PC-9 (cell line): ENCODE results near the gene GNG3. TPM values are rescaled to one million over a fixed set of nuclear protein-coding genes. Genes with fewer than 3 reads are reported as not detected.

ENCODE experiments used
- Bru-seq: library from RNA; stranded (reverse); fragments of 400-500 nt; gene quantifications from one replicate; lab custom pipeline; 2021; lab: Mats Ljungman, UMichigan
- BruChase-seq, 2 experiments: library from RNA; stranded (reverse); fragments of 400-500 nt; gene quantifications; one replicate each; lab custom pipeline; 2021; lab: Mats Ljungman, UMichigan
- BruUV-seq: library from RNA; stranded (reverse); fragments of 400-500 nt; replicated peaks from 2 replicates; lab custom pipeline; 2021; lab: Mats Ljungman, UMichigan
- CTCF ChIA-PET: fragments of 300-600 bp; sonication (Branson Sonifier 250); formaldehyde crosslinking; loops from one replicate; lab custom pipeline; 2022; ENCODE audit warnings: antibody characterized with exemption; lab: Charles Lee
- POLR2A ChIA-PET: fragments of 300-600 bp; sonication (Branson Sonifier 250); formaldehyde crosslinking; loops from one replicate; lab custom pipeline; 2022; ENCODE audit warnings: antibody characterized with exemption; ENCODE audit not compliant: unreplicated experiment; lab: Charles Lee
- DNase-seq, 2 experiments: peaks; one replicate each; pipeline versions ENCODE4 v3.0.0 to v3.0.0-alpha.2; 2015 to 2022; ENCODE audit warnings: mixed read lengths in 1 of 2
- H2AFZ ChIP-seq: fragments of 200-600 bp; sonication (generic); 2 replicates; pipeline ENCODE4 v1.8.1; 2017; ENCODE audit warnings: antibody characterized with exemption
- H3F3A ChIP-seq: fragments of 200-600 bp; sonication (generic); 2 replicates; pipeline ENCODE4 v1.8.1; 2017; ENCODE audit warnings: antibody characterized with exemption, mild to moderate bottlenecking, low read depth; ENCODE audit not compliant: insufficient read depth
- H3K27ac ChIP-seq: fragments of 200-600 bp; sonication (generic); 2 replicates; pipeline ENCODE4 v1.6.1; 2016; ENCODE audit warnings: mixed run types
- H3K27me3 ChIP-seq: fragments of 200-600 bp; sonication (generic); 2 replicates; pipeline ENCODE4 v1.6.1; 2016; ENCODE audit warnings: low read depth, mixed run types; ENCODE audit not compliant: insufficient read depth
- H3K36me3 ChIP-seq: fragments of 200-600 bp; sonication (generic); 2 replicates; pipeline ENCODE4 v1.6.1; 2016; ENCODE audit warnings: low read depth, mixed run types
- H3K4me1 ChIP-seq: fragments of 200-600 bp; sonication (generic); replicated peaks from 2 replicates; pipeline ENCODE4 v1.6.1; 2016; ENCODE audit warnings: mixed run types; ENCODE audit not compliant: insufficient read depth
- H3K4me2 ChIP-seq: fragments of 200-600 bp; sonication (generic); 2 replicates; pipeline ENCODE4 v1.6.1; 2017; ENCODE audit warnings: mixed run types
- H3K4me3 ChIP-seq: fragments of 200-600 bp; sonication (generic); 2 replicates; pipeline ENCODE4 v1.6.1; 2016; ENCODE audit warnings: mixed run types
- H3K79me2 ChIP-seq: fragments of 200-600 bp; sonication (generic); 2 replicates; pipeline ENCODE4 v1.6.1; 2017; ENCODE audit warnings: low read depth, mixed run types
- H3K9me2 ChIP-seq: fragments of 200-600 bp; sonication (generic); 2 replicates; pipeline ENCODE4 v1.8.1; 2017; ENCODE audit warnings: mild to moderate bottlenecking; ENCODE audit not compliant: insufficient read depth
- H3K9me3 ChIP-seq: fragments of 200-600 bp; sonication (generic); 2 replicates; pipeline ENCODE4 v1.8.1; 2016; ENCODE audit warnings: low read depth; ENCODE audit not compliant: insufficient read depth
- H4K20me1 ChIP-seq: fragments of 200-600 bp; sonication (generic); 2 replicates; pipeline ENCODE4 v1.8.1; 2017; ENCODE audit not compliant: insufficient read depth
- EZH2 ChIP-seq: fragments of 200-600 bp; sonication (generic); IDR thresholded peaks from 2 replicates; pipeline ENCODE4 v1.8.0; 2017; ENCODE audit warnings: antibody characterized with exemption, low read depth
- intact Hi-C: fragments of 100-400 bp; cut with micrococcal nuclease; formaldehyde crosslinking; loops from one replicate; pipeline ENCODE4 v1.10.0; 2022; ENCODE audit not compliant: unreplicated experiment
- long read RNA-seq: library from polyadenylated mRNA; stranded (forward); transcript quantifications from one replicate; pipeline ENCODE4 v2.0.0, GENCODE V29; 2022
- total RNA-seq: library from RNA; stranded (reverse); gene quantifications from 2 replicates; pipeline ENCODE4 v1.2.3, GENCODE V29; 2021
- TF ChIP-seq, protein P1 (sequence below): fragments of 200-600 bp; sonication (generic); conservative IDR thresholded peaks from 2 replicates; pipeline ENCODE4 v1.6.1; 2017; ENCODE audit warnings: mixed run types, antibody characterized with exemption, mild to moderate bottlenecking, moderate library complexity

The GNG3 gene
- total RNA-seq (0.57 TPM in 1 of 2 replicates, not detected in the other), Bru-seq, nascent RNA (percentile 17 among the genes with signal in this experiment), BruChase-seq, experiment 1, labeled RNA remaining after a 2-hour chase (percentile 17 among the genes with signal in this experiment), BruChase-seq, experiment 2, labeled RNA remaining after a 6-hour chase (not detected)
- long read RNA-seq, partial matches to known transcripts: 0 of 1 reads
- long read RNA-seq, other reads (novel, unspliced or antisense): 1 of 1 reads

DNA sequence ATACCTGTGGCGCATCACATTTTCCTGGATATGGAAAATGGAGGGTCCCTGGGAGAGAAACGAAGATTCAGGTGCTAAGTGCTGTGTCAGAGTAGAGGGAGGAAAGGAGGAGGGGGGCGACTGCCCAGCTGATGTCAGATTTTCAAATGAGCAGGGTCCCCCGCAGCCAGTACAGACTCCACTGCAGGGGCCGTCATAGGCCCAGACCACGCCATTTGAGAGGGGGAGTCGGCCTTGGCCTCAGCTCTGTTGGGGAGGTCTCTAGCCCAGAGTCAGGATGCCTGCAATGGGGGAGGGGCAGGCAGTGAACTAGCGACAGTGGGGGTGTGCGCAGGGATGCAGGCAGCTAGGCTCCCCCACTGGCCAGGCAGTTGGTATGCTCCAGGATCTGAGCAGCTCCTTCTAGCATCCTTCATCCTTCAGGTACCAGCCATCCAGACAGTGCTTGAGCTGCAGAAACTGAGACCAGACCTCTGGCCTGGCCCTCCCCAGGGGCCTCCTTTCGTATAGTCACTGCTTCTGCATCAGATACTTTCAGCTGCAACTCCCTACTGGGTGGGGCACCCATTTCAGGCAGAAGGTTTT lies at the start of gene GNG3, which contains the start of gene BSCL2:
TSS of gene GNG3 (plus strand) at position 400 of the 585 bp plus-strand sequence. CDS start 620 bp downstream, outside the sequence.
TSS of gene BSCL2 (minus strand) at position 148 of the 585 bp plus-strand sequence. CDS start 229 bp downstream, outside the sequence.
- CTCF ChIA-PET: no interaction called here
- Histone ChIP-seq H3K4me1 (peaks cover 30% of the 10 kb centered on the region), H3K9me2 (no peaks in the 10 kb centered on the region), H3K4me3 (peak within 1 kb of the TSS; percentile 89; the same call in 1 of the 2 replicates), H3K36me3 (peaks cover 6% of the 10 kb centered on the region), H3F3A (peaks cover 51% of the 10 kb centered on the region), H3K4me2 (peak within 1 kb of the TSS; percentile 96), H2AFZ (peak within 1 kb of the TSS; percentile 74), H4K20me1 (no peaks in the 10 kb centered on the region), H3K9me3 (no peaks in the 10 kb centered on the region), H3K27ac (peak within 1 kb of the TSS; percentile 87), H3K27me3 (no peaks in the 10 kb centered on the region), H3K79me2 (peaks cover 19% of the 10 kb centered on the region)
- DNase-seq: no peak
- TF ChIP-seq, protein P1, sequence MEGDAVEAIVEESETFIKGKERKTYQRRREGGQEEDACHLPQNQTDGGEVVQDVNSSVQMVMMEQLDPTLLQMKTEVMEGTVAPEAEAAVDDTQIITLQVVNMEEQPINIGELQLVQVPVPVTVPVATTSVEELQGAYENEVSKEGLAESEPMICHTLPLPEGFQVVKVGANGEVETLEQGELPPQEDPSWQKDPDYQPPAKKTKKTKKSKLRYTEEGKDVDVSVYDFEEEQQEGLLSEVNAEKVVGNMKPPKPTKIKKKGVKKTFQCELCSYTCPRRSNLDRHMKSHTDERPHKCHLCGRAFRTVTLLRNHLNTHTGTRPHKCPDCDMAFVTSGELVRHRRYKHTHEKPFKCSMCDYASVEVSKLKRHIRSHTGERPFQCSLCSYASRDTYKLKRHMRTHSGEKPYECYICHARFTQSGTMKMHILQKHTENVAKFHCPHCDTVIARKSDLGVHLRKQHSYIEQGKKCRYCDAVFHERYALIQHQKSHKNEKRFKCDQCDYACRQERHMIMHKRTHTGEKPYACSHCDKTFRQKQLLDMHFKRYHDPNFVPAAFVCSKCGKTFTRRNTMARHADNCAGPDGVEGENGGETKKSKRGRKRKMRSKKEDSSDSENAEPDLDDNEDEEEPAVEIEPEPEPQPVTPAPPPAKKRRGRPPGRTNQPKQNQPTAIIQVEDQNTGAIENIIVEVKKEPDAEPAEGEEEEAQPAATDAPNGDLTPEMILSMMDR: no peak
- TF ChIP-seq EZH2: no peak
- BruUV-seq: no TSS peak
- POLR2A ChIA-PET: no interaction called here
- intact Hi-C loops: loop anchor here (5.0 kb wide), 2 partner anchors 95 to 135 kb away; partner anchors contain the start of genes EML3 and ROM1

DNA sequence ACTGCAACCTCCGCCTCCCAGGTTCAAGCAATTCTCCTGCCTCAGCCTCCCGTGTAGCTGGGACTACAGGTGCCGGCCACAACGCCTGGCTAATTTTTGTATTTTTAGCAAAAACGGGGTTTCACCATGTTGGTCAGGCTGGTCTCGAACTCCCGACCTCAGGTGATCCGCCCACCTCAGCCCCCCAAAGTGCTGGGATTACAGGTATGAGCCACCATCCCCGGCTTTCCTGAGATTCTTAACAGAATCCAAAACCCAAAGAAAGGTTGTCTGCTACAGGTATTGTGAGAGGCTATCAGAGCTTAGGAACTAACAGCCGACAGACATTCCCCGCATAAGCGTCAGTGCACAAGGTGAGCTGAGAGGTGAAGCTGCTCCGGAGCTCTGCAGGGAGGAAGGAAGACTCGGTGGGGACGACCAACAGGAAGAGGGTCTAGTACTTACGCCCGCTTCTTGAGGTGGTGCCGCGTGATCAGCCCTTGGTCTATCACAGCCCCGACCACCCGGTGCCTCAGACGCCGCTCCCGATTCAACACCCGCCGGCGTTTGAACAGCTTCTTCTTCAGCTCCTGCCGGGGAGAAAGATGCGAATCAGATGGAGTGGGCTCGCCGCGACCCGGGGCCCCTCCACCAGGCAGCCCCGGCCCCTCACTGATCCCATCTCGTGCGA lies 42.9 kb upstream of the GNG3 start:
- Histone ChIP-seq H3K79me2 (peaks cover 55% of the 10 kb centered on the region), H3K36me3 (peaks cover 24% of the 10 kb centered on the region), H3K27me3 (no peaks in the 10 kb centered on the region), H3K9me2 (no peaks in the 10 kb centered on the region), H3F3A (peaks cover 78% of the 10 kb centered on the region), H3K9me3 (no peaks in the 10 kb centered on the region), H3K4me3 (peak overlapping the region; percentile 88), H2AFZ (peak overlapping the region; percentile 93), H3K4me2 (peak overlapping the region; percentile 58), H4K20me1 (no peaks in the 10 kb centered on the region; the same call in none of the 2 replicates), H3K4me1 (peaks cover 27% of the 10 kb centered on the region), H3K27ac (peak overlapping the region; percentile 72)
- POLR2A ChIA-PET: interaction anchor here (0.5 to 2.0 kb wide), 31 partner anchors 9 to 639 kb away, joined by 3 to 55 read pairs (median 8); partner anchors contain the start of genes B3GAT3, EEF1G, HNRNPUL2 and INTS5
- CTCF ChIA-PET: interaction anchor here (0.5 to 1.1 kb wide), 7 partner anchors 11 to 281 kb away, joined by 3 to 7 read pairs (median 4); partner anchors contain the start of gene TUT1
- TF ChIP-seq, protein P1: no peak
- TF ChIP-seq EZH2: no peak
- DNase-seq: peak in 1 of 2 experiments; percentile 68
- intact Hi-C loops: loop anchor here (5.0 kb wide), 3 partner anchors 42 to 122 kb away; partner anchors contain the start of genes B3GAT3 and TUT1
- no TSS peak for BruUV-seq
